Measurements from ENCODE around the gene ENTHD1. TPM values are rescaled to one million over a fixed set of nuclear protein-coding genes. Genes with fewer than 3 reads are reported as not detected.

ENTHD1 gene
- total RNA-seq, 1 donor from 2014 or later = not detected

- Mint-ChIP-seq H3K27ac (no peak overlapping the region), H3K4me1 (no peaks in the 10 kb centered on the region), H3K4me3 (no peak overlapping the region), H3K27me3 (ENCODE audit: low read depth) (peaks cover 71% of the 10 kb centered on the region), H3K9me3 (peaks cover under 1% of the 10 kb centered on the region), H3K36me3 (no peaks in the 10 kb centered on the region)
- TF ChIP-seq CTCF (IDR thresholded peaks at IDR 0.05; ENCODE audit: unreplicated experiment) = no peak
- no peak for DNase-seq (ENCODE audit: low spot score in 2 of 2, unreplicated experiment in 2 of 2)
Measured at GRCh38 chr22:39819429-39819828, 74.1 kb downstream of the ENTHD1 start.

GRCh38 chr22:39818094-39818493 is 75.5 kb downstream of the ENTHD1 start:
- DNase-seq (ENCODE audit: low spot score in 2 of 2, unreplicated experiment in 2 of 2) = no peak
- Mint-ChIP-seq H3K4me3 (no peak overlapping the region), H3K4me1 (no peaks in the 10 kb centered on the region), H3K27me3 (ENCODE audit: low read depth) (peaks cover 71% of the 10 kb centered on the region), H3K27ac (no peak overlapping the region), H3K9me3 (no peaks in the 10 kb centered on the region), H3K36me3 (no peaks in the 10 kb centered on the region)
- TF ChIP-seq CTCF (IDR thresholded peaks at IDR 0.05; ENCODE audit: unreplicated experiment) = no peak

GRCh38 chr22:39815932-39816331 is 77.6 kb downstream of the ENTHD1 start:
- no peak for TF ChIP-seq CTCF (IDR thresholded peaks at IDR 0.05; ENCODE audit: unreplicated experiment)
- H3K9me3 Mint-ChIP-seq = no peaks in the 10 kb centered on the region
- no peak overlapping the region for H3K4me3 Mint-ChIP-seq
- no peak for DNase-seq (ENCODE audit: low spot score in 2 of 2, unreplicated experiment in 2 of 2)
- no peaks in the 10 kb centered on the region for H3K36me3 Mint-ChIP-seq
- H3K4me1 Mint-ChIP-seq = no peaks in the 10 kb centered on the region
- H3K27me3 Mint-ChIP-seq (ENCODE audit: low read depth) = peaks cover 70% of the 10 kb centered on the region
- no peak overlapping the region for H3K27ac Mint-ChIP-seq

- peaks cover 68% of the 10 kb centered on the region for H3K27me3 Mint-ChIP-seq (ENCODE audit: low read depth)
- H3K4me3 Mint-ChIP-seq = no peak overlapping the region
- TF ChIP-seq CTCF (IDR thresholded peaks at IDR 0.05; ENCODE audit: unreplicated experiment) = no peak
- DNase-seq (ENCODE audit: low spot score in 2 of 2, unreplicated experiment in 2 of 2) = no peak
- no peaks in the 10 kb centered on the region for H3K4me1 Mint-ChIP-seq
- H3K27ac Mint-ChIP-seq = no peak overlapping the region
- H3K9me3 Mint-ChIP-seq = no peaks in the 10 kb centered on the region
- no peaks in the 10 kb centered on the region for H3K36me3 Mint-ChIP-seq
Measured at GRCh38 chr22:39814899-39815298, 78.7 kb downstream of the ENTHD1 start.

- Mint-ChIP-seq H3K36me3 (no peaks in the 10 kb centered on the region), H3K9me3 (no peaks in the 10 kb centered on the region), H3K4me3 (no peak overlapping the region), H3K27me3 (ENCODE audit: low read depth) (peaks cover 78% of the 10 kb centered on the region), H3K27ac (no peak overlapping the region), H3K4me1 (no peaks in the 10 kb centered on the region)
- TF ChIP-seq CTCF (IDR thresholded peaks at IDR 0.05; ENCODE audit: unreplicated experiment) = no peak
- no peak for DNase-seq (ENCODE audit: low spot score in 2 of 2, unreplicated experiment in 2 of 2)
Measured at GRCh38 chr22:39809772-39810557, 83.6 kb downstream of the ENTHD1 start.
